Measurements from ENCODE around the gene EPC1.
"Not testable (repeated sequence)": the region's sequence is repeated elsewhere in the genome, so short reads cannot be mapped to it uniquely, and the experiment has no call there.

EPC1 gene

DNA sequence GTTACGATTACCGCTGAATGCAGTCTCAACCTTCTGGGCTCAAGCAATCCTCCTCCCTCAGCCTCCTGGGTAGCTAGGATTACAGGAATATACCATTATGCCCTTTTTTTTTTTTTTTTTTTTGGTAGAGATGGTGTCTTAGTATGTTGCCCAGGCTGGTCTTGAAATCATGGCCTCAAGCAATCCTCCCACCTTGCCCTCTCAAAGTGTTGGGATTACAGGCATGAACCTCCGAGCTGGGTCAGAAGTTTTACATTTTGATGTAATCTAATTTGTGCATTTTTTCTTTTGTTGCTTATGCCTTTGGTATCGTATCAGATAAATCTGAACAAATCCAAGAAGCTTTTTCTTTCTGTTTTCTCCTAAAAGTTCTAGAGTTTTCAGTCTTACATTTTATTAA, 87.4 kb downstream of the EPC1 start:
- no peak overlapping the region for H2AFZ ChIP-seq
- no peaks in the 10 kb centered on the region for H3K9me3 ChIP-seq (ENCODE audit: control insufficient read depth, low read length)
- H3K4me3 ChIP-seq (ENCODE audit: low read depth, low read length): no peak overlapping the region
- no peaks in the 10 kb centered on the region for H3K36me3 ChIP-seq (ENCODE audit: control insufficient read depth, insufficient read depth, low read length)
- H3K4me1 ChIP-seq: no peaks in the 10 kb centered on the region
- H3K79me2 ChIP-seq: no peaks in the 10 kb centered on the region
- TF ChIP-seq, protein P1, sequence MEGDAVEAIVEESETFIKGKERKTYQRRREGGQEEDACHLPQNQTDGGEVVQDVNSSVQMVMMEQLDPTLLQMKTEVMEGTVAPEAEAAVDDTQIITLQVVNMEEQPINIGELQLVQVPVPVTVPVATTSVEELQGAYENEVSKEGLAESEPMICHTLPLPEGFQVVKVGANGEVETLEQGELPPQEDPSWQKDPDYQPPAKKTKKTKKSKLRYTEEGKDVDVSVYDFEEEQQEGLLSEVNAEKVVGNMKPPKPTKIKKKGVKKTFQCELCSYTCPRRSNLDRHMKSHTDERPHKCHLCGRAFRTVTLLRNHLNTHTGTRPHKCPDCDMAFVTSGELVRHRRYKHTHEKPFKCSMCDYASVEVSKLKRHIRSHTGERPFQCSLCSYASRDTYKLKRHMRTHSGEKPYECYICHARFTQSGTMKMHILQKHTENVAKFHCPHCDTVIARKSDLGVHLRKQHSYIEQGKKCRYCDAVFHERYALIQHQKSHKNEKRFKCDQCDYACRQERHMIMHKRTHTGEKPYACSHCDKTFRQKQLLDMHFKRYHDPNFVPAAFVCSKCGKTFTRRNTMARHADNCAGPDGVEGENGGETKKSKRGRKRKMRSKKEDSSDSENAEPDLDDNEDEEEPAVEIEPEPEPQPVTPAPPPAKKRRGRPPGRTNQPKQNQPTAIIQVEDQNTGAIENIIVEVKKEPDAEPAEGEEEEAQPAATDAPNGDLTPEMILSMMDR (IDR thresholded peaks at IDR 0.05): no peak
- no peak overlapping the region for H3K4me2 ChIP-seq (ENCODE audit: low read length)
- no peaks in the 10 kb centered on the region for H3K27me3 ChIP-seq (ENCODE audit: control insufficient read depth, insufficient read depth, low read length)
- H3K27ac ChIP-seq: no peak overlapping the region
- no peak overlapping the region for H3K9ac ChIP-seq

DNA sequence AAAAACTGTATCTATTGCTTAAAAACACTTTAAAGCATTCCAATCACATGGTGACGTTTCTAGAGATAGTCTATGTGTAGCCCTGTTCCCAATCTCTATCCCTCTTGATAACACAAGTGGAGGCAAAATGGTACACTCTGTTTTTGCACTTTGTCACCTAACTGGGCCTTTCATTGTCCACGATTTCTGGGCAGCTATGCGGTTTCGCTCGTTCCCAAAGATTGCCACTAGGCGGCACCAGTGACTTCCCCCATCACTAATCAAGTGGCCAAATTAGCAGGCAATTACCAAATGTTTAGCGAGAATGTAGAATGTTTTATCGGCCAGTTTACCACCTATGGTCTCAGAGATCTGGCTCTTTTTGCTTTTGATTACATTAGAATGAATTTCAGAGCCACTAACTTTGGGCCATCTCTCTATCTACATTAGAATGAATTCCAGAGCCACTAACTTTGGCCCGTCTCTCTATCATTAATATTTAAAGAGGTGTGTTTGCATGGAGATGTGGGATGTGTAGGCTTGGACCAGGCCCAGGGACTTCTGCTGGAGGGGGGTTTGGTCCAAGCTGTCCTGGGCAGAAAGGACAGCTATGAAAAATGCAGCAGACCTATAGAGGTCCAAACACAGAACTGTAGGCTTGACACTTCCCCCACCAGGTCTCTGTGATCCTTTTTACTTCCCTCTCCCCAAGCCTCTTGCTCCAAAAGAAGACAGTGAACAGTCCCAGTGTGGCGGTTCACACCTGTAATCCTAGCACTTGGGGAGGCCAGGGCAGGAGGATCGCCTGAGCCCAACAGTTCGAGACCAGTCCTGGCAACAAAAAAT, 90.1 kb downstream of the EPC1 start:
- no peak overlapping the region for H3K27ac ChIP-seq
- no peaks in the 10 kb centered on the region for H3K27me3 ChIP-seq (ENCODE audit: control insufficient read depth, insufficient read depth, low read length)
- H3K4me1 ChIP-seq: no peaks in the 10 kb centered on the region
- no peak overlapping the region for H3K9ac ChIP-seq
- H2AFZ ChIP-seq: peak overlapping the region; percentile 45
- no peaks in the 10 kb centered on the region for H3K36me3 ChIP-seq (ENCODE audit: control insufficient read depth, insufficient read depth, low read length)
- H3K4me3 ChIP-seq (ENCODE audit: low read depth, low read length): no peak overlapping the region
- no peaks in the 10 kb centered on the region for H3K9me3 ChIP-seq (ENCODE audit: control insufficient read depth, low read length)
- no peak overlapping the region for H3K4me2 ChIP-seq (ENCODE audit: low read length)
- H3K79me2 ChIP-seq: no peaks in the 10 kb centered on the region
- TF ChIP-seq, protein P1 (IDR thresholded peaks at IDR 0.05): peak; percentile 85

DNA sequence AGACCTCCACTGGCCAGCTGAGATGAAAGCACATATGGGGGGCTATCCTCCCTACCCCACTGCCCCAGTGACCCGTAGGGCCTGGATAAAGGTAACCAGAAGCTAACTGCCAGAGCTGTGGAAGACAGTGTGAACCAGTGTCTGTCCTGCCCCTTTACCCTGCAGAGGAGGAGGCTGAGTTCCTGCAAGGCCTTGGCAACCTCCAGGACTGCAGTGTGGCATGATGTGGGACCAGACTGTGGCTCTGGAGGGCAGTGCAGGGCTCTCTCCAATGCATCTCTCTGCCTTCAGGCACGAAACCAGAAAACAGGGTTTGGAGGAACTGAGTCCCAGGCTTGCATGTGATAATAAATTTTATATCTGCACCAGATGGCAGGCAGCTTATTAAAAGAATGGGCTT, 93.1 kb downstream of the EPC1 start:
- no peak overlapping the region for H2AFZ ChIP-seq
- no peaks in the 10 kb centered on the region for H3K4me1 ChIP-seq
- H3K4me3 ChIP-seq (ENCODE audit: low read depth, low read length): no peak overlapping the region
- TF ChIP-seq, protein P1 (IDR thresholded peaks at IDR 0.05): no peak
- no peak overlapping the region for H3K9ac ChIP-seq
- H3K4me2 ChIP-seq (ENCODE audit: low read length): no peak overlapping the region
- H3K27me3 ChIP-seq (ENCODE audit: control insufficient read depth, insufficient read depth, low read length): no peaks in the 10 kb centered on the region
- no peaks in the 10 kb centered on the region for H3K36me3 ChIP-seq (ENCODE audit: control insufficient read depth, insufficient read depth, low read length)
- H3K9me3 ChIP-seq (ENCODE audit: control insufficient read depth, low read length): no peaks in the 10 kb centered on the region
- no peak overlapping the region for H3K27ac ChIP-seq
- H3K79me2 ChIP-seq: no peaks in the 10 kb centered on the region

DNA sequence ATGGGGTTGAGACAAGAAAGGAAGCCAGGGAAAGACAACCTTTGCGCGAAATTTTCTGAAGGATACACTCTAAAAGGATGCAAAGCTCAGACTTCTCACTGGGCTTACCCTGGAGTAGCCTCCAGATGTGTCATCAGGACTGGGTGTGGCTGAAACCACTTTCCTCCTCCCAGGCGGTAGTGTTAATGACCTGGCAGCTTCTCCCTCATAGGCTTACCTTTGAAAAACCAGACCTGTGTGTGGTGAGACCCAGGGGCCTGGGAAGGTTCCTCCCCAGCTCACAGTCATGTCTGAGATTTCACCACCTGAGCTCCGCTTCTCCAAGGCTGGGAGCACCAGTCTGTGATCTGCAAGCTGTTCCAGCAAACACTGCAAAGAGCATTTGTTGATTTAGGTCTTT, 93.7 kb downstream of the EPC1 start:
- no peaks in the 10 kb centered on the region for H3K27me3 ChIP-seq (ENCODE audit: control insufficient read depth, insufficient read depth, low read length)
- H3K79me2 ChIP-seq: no peaks in the 10 kb centered on the region
- H3K4me3 ChIP-seq (ENCODE audit: low read depth, low read length): no peak overlapping the region
- H3K4me1 ChIP-seq: no peaks in the 10 kb centered on the region
- H3K9me3 ChIP-seq (ENCODE audit: control insufficient read depth, low read length): no peaks in the 10 kb centered on the region
- no peak overlapping the region for H3K4me2 ChIP-seq (ENCODE audit: low read length)
- H2AFZ ChIP-seq: no peak overlapping the region
- H3K9ac ChIP-seq: no peak overlapping the region
- TF ChIP-seq, protein P1 (IDR thresholded peaks at IDR 0.05): no peak
- H3K36me3 ChIP-seq (ENCODE audit: control insufficient read depth, insufficient read depth, low read length): no peaks in the 10 kb centered on the region
- no peak overlapping the region for H3K27ac ChIP-seq

DNA sequence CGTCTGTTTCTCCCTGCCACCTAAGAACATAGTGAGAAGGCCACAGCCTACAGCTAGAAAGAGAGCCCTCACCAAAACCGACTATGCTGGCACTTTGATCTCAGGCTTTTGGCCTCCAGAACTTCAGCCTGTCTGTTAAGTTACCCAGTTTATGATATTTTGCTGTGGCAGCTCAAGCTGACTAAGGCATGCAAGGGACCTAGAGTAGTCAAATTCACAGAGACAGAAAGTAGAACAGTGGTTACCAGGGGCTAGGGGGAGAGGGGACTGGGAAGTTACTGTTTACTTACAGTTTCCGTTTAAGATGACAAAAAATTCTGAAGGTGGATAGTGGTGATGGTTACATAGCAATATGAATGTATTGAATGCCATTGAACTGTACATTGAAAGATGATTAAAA, 96.5 kb downstream of the EPC1 start:
- H3K4me1 ChIP-seq; H3K9ac ChIP-seq; H3K27me3 ChIP-seq (ENCODE audit: control insufficient read depth, insufficient read depth, low read length); H3K79me2 ChIP-seq; H3K27ac ChIP-seq; H3K36me3 ChIP-seq (ENCODE audit: control insufficient read depth, insufficient read depth, low read length); H3K9me3 ChIP-seq (ENCODE audit: control insufficient read depth, low read length); H3K4me3 ChIP-seq (ENCODE audit: low read depth, low read length); H3K4me2 ChIP-seq (ENCODE audit: low read length); H2AFZ ChIP-seq: not testable (repeated sequence)

Data from parathyroid adenoma (tissue), 2 donors.